ENCODE measurements around the gene CCNY. TPM values are rescaled to one million over a fixed set of nuclear protein-coding genes. Genes with fewer than 3 reads are reported as not detected.
A peak's percentile ranks its signal among the peaks of the same experiment; 100 is the strongest.

CCNY gene
- total RNA-seq, 8 experiments from 2014 or later = 24.8 to 57.1 (median 32.4) TPM

- WGBS, 10 experiments = 27 to 100% (median 75%) methylated on average over 1 of the region's 1 CpG; no CpG with 5 or more reads in 1 of the 10 experiments
- H3K4me1 ChIP-seq (replicated peaks in 1 of 2) = peaks cover 34 to 45% of the 10 kb centered on the region in 2 donors
- no peak overlapping the region for H3K27ac ChIP-seq
- no peak for ATAC-seq (replicated peaks in 6 of 8)
- no peak overlapping the region for H3K4me3 ChIP-seq
- in situ Hi-C loops (cut with MboI; ENCODE audit: low pct_unique_long_range_greater_than_20kb in 2 of 9, low sequenced_read_pairs in 9 of 9, unreplicated experiment in 9 of 9) = no loop called here
These were observed 115.9 kb downstream of the CCNY start for GRCh38 chr10:35452171-35452570.

GRCh38 chr10:35452847-35453246, 116.5 kb downstream of the CCNY start:
- no peak for ATAC-seq (replicated peaks in 6 of 8)
- in situ Hi-C loops (cut with MboI; ENCODE audit: low pct_unique_long_range_greater_than_20kb in 2 of 9, low sequenced_read_pairs in 9 of 9, unreplicated experiment in 9 of 9) = no loop called here
- Histone ChIP-seq H3K4me1 (replicated peaks in 1 of 2) (peaks cover 33 to 41% of the 10 kb centered on the region in 2 donors), H3K27ac (no peak overlapping the region), H3K4me3 (no peak overlapping the region)
- 82 to 100% (median 100%) methylated on average over 1 to 2 of the region's 2 CpGs; no CpG with 5 or more reads in 3 of the 10 experiments for WGBS, 10 experiments

GRCh38 chr10:35453855-35454532, 117.7 kb downstream of the CCNY start:
- in situ Hi-C loops (cut with MboI; ENCODE audit: low pct_unique_long_range_greater_than_20kb in 2 of 9, low sequenced_read_pairs in 9 of 9, unreplicated experiment in 9 of 9) = no loop called here
- peak in 1 of 8 experiments; percentile 39 for ATAC-seq (replicated peaks in 6 of 8)
- H3K4me1 ChIP-seq (replicated peaks in 1 of 2) = peaks cover 33 to 41% of the 10 kb centered on the region in 2 donors
- H3K27ac ChIP-seq = no peak overlapping the region
- no peak overlapping the region for H3K4me3 ChIP-seq
- WGBS, 10 experiments = 15 to 100% (median 92%) methylated on average over 2 to 12 of the region's 12 CpGs

GRCh38 chr10:35456153-35456720, 119.9 kb downstream of the CCNY start:
- peaks cover 32 to 36% of the 10 kb centered on the region in 2 donors for H3K4me1 ChIP-seq (replicated peaks in 1 of 2)

GRCh38 chr10:35456784-35457183, 120.5 kb downstream of the CCNY start:
- 61 to 100% (median 85%) methylated on average over 1 to 4 of the region's 4 CpGs for WGBS, 10 experiments
- Histone ChIP-seq H3K4me3 (no peak overlapping the region), H3K27ac (no peak overlapping the region)

More at GRCh38 chr10:35456153-35456720, 119.9 kb downstream of the CCNY start:
- Histone ChIP-seq H3K27ac (no peak overlapping the region), H3K4me3 (no peak overlapping the region)
- 34 to 100% (median 56%) methylated on average over 1 to 3 of the region's 3 CpGs for WGBS, 10 experiments
- peak in 4 of 8 experiments; percentile 25 to 59 (median 42) for ATAC-seq (replicated peaks in 6 of 8)
- in situ Hi-C loops (cut with MboI; ENCODE audit: low pct_unique_long_range_greater_than_20kb in 2 of 9, low sequenced_read_pairs in 9 of 9, unreplicated experiment in 9 of 9) = no loop called here

GRCh38 chr10:35458500-35459448, 122.5 kb downstream of the CCNY start:
- Histone ChIP-seq H3K4me3 (no peak overlapping the region), H3K4me1 (replicated peaks in 1 of 2) (peaks cover 44 to 49% of the 10 kb centered on the region in 2 donors), H3K27ac (no peak overlapping the region)
- WGBS, 10 experiments = 60 to 100% (median 81%) methylated on average over 1 to 10 of the region's 12 CpGs
- in situ Hi-C loops (cut with MboI; ENCODE audit: low pct_unique_long_range_greater_than_20kb in 2 of 9, low sequenced_read_pairs in 9 of 9, unreplicated experiment in 9 of 9) = no loop called here
- ATAC-seq (replicated peaks in 6 of 8) = peak in 3 of 8 experiments; percentile 26 to 32 (median 27)

More at GRCh38 chr10:35456784-35457183, 120.5 kb downstream of the CCNY start:
- H3K4me1 ChIP-seq (replicated peaks in 1 of 2) = peaks cover 32 to 36% of the 10 kb centered on the region in 2 donors
- in situ Hi-C loops (cut with MboI; ENCODE audit: low pct_unique_long_range_greater_than_20kb in 2 of 9, low sequenced_read_pairs in 9 of 9, unreplicated experiment in 9 of 9) = no loop called here
- ATAC-seq (replicated peaks in 6 of 8) = peak in 1 of 8 experiments; percentile 28

- 86 to 100% (median 100%) methylated on average over 2 of the region's 2 CpGs; no CpG with 5 or more reads in 4 of the 10 experiments for WGBS, 10 experiments
- Histone ChIP-seq H3K27ac (no peak overlapping the region), H3K4me3 (no peak overlapping the region), H3K4me1 (replicated peaks in 1 of 2) (peaks cover 51 to 56% of the 10 kb centered on the region in 2 donors)
- in situ Hi-C loops (cut with MboI; ENCODE audit: low pct_unique_long_range_greater_than_20kb in 2 of 9, low sequenced_read_pairs in 9 of 9, unreplicated experiment in 9 of 9) = no loop called here
- ATAC-seq (replicated peaks in 6 of 8) = no peak
These were observed 123.1 kb downstream of the CCNY start for GRCh38 chr10:35459449-35459847.

- Histone ChIP-seq H3K27ac (no peak overlapping the region), H3K4me3 (no peak overlapping the region), H3K4me1 (replicated peaks in 1 of 2) (peaks cover 56 to 67% of the 10 kb centered on the region in 2 donors)
- 91 to 100% (median 100%) methylated on average over 1 of the region's 2 CpGs; no CpG with 5 or more reads in 3 of the 10 experiments for WGBS, 10 experiments
- ATAC-seq (replicated peaks in 6 of 8) = no peak
- in situ Hi-C loops (cut with MboI; ENCODE audit: low pct_unique_long_range_greater_than_20kb in 2 of 9, low sequenced_read_pairs in 9 of 9, unreplicated experiment in 9 of 9) = no loop called here
These were observed 124.6 kb downstream of the CCNY start for GRCh38 chr10:35460852-35461460.

- Histone ChIP-seq H3K27ac (no peak overlapping the region), H3K4me3 (no peak overlapping the region), H3K4me1 (replicated peaks in 1 of 2) (peaks cover 57 to 63% of the 10 kb centered on the region in 2 donors)
- peak in 1 of 8 experiments; percentile 29 for ATAC-seq (replicated peaks in 6 of 8)
- in situ Hi-C loops (cut with MboI; ENCODE audit: low pct_unique_long_range_greater_than_20kb in 2 of 9, low sequenced_read_pairs in 9 of 9, unreplicated experiment in 9 of 9) = no loop called here
- WGBS, 10 experiments = 60 to 100% (median 88%) methylated on average over 1 to 3 of the region's 5 CpGs; no CpG with 5 or more reads in 3 of the 10 experiments
These were observed 126.2 kb downstream of the CCNY start for GRCh38 chr10:35462491-35462934.

GRCh38 chr10:35463105-35463867, 127.0 kb downstream of the CCNY start:
- ATAC-seq (replicated peaks in 6 of 8) = no peak
- Histone ChIP-seq H3K27ac (no peak overlapping the region), H3K4me3 (no peak overlapping the region), H3K4me1 (replicated peaks in 1 of 2) (peaks cover 58 to 64% of the 10 kb centered on the region in 2 donors)
- WGBS, 10 experiments = 30 to 100% (median 82%) methylated on average over 2 to 3 of the region's 3 CpGs
- in situ Hi-C loops (cut with MboI; ENCODE audit: low pct_unique_long_range_greater_than_20kb in 2 of 9, low sequenced_read_pairs in 9 of 9, unreplicated experiment in 9 of 9) = no loop called here

- no peak for ATAC-seq (replicated peaks in 6 of 8)
- in situ Hi-C loops (cut with MboI; ENCODE audit: low pct_unique_long_range_greater_than_20kb in 2 of 9, low sequenced_read_pairs in 9 of 9, unreplicated experiment in 9 of 9) = no loop called here
- Histone ChIP-seq H3K27ac (no peak overlapping the region), H3K4me1 (replicated peaks in 1 of 2) (peaks cover 57 to 60% of the 10 kb centered on the region in 2 donors), H3K4me3 (no peak overlapping the region)
- WGBS, 10 experiments = 60 to 100% (median 87%) methylated on average over 1 to 2 of the region's 3 CpGs; no CpG with 5 or more reads in 4 of the 10 experiments
These were observed 127.6 kb downstream of the CCNY start for GRCh38 chr10:35463878-35464277.

Measured in motor neuron (in vitro differentiated cells).